Measurements from ENCODE around the gene IFNG-AS1. TPM values are rescaled to one million over a fixed set of nuclear protein-coding genes. Genes with fewer than 3 reads are reported as not detected.
A peak's percentile ranks its signal among the peaks of the same experiment; 100 is the strongest.

IFNG-AS1 gene
- polyA plus RNA-seq, 5 donors: 0.12 to 0.31 (median 0.16) TPM; not detected in 1

- DNase-seq: no peak
Observed at GRCh38 chr12:68036642-68037041, 47.4 kb downstream of the IFNG-AS1 start.

GRCh38 chr12:68037616-68038255 is 48.5 kb downstream of the IFNG-AS1 start:
- DNase-seq: no peak

- no peak for DNase-seq
Observed at GRCh38 chr12:68038650-68039049, 49.4 kb downstream of the IFNG-AS1 start.

GRCh38 chr12:68040450-68041075 is 51.3 kb downstream of the IFNG-AS1 start:
- peak; percentile 34 to 49 for DNase-seq

- DNase-seq: no peak
Observed at GRCh38 chr12:68042212-68042699, 53.0 kb downstream of the IFNG-AS1 start.

GRCh38 chr12:68043435-68043834 is 54.2 kb downstream of the IFNG-AS1 start:
- DNase-seq: no peak

- DNase-seq: no peak
Observed at GRCh38 chr12:68048648-68049297, 59.5 kb downstream of the IFNG-AS1 start.

GRCh38 chr12:68056300-68056699 is 67.1 kb downstream of the IFNG-AS1 start:
- DNase-seq: no peak

GRCh38 chr12:68063900-68064590 is 74.8 kb downstream of the IFNG-AS1 start:
- no peak for DNase-seq

- DNase-seq: no peak
Observed at GRCh38 chr12:68065163-68065562, 75.9 kb downstream of the IFNG-AS1 start.

- DNase-seq: no peak
Observed at GRCh38 chr12:68065687-68066086, 76.4 kb downstream of the IFNG-AS1 start.

- no peak for DNase-seq
Observed at GRCh38 chr12:68067762-68068376, 78.6 kb downstream of the IFNG-AS1 start.

- no peak for DNase-seq
Observed at GRCh38 chr12:68069275-68069674, 80.0 kb downstream of the IFNG-AS1 start.

Other genes starting within 250 kb of the IFNG-AS1 start
- under 1 TPM in 1 of 5 donors, not detected in 4; 0.12 TPM for gene IFNG, start 170.3 kb downstream of the IFNG-AS1 start, polyA plus RNA-seq (ENCODE audit: insufficient read depth in 1 of 5, insufficient read length in 5 of 5, low replicate concordance in 1 of 5)
- gene IL26, start 236.4 kb downstream of the IFNG-AS1 start, polyA plus RNA-seq (ENCODE audit: insufficient read depth in 1 of 5, insufficient read length in 5 of 5, low replicate concordance in 1 of 5): not detected